ENCODE data around the gene PRSS2. TPM values are rescaled to one million over a fixed set of nuclear protein-coding genes. Genes with fewer than 3 reads are reported as not detected.

PRSS2 gene
- total and polyA plus RNA-seq, 2 donors (not counting 3 experiments of a cell fraction or from before 2014, with no cell fraction given): 0.25 TPM; not detected in 1

- POLR2A ChIA-PET: no interaction called here
- Histone ChIP-seq H2AFZ (ENCODE audit: low read depth, low read length) (no peak overlapping the region), H3K79me2 (ENCODE audit: control insufficient read depth, insufficient read depth, low read length) (no peaks in the 10 kb centered on the region), H3K27ac (ENCODE audit: insufficient read depth, low read depth, low read length) (no peak overlapping the region), H3K9me3 (replicated peaks; ENCODE audit: control insufficient read depth, insufficient read depth, low read length) (no peaks in the 10 kb centered on the region), H3K4me2 (ENCODE audit: insufficient read depth, low read length) (no peak overlapping the region), H3K36me3 (ENCODE audit: control insufficient read depth in 2 of 2, extremely low read depth in 1 of 2, insufficient read depth in 2 of 2, low read length in 2 of 2) (no peaks in the 10 kb centered on the region), H3K9me1 (replicated peaks; ENCODE audit: control insufficient read depth, extremely low read depth, insufficient read depth, low read length) (no peaks in the 10 kb centered on the region), H3K9ac (replicated peaks; ENCODE audit: extremely low read depth, insufficient read depth, low read length) (no peak overlapping the region), H3K4me3 (replicated peaks in 1 of 3; ENCODE audit: insufficient read depth in 1 of 3, low read depth in 1 of 3, low read length in 3 of 3) (no peak overlapping the region), H3K27me3 (ENCODE audit: control insufficient read depth in 2 of 2, insufficient read depth in 2 of 2, low read length in 2 of 2) (peaks cover 8 to 20% of the 10 kb centered on the region in 2 experiments), H4K20me1 (replicated peaks; ENCODE audit: control insufficient read depth, extremely low read depth, insufficient read depth, low read length) (no peaks in the 10 kb centered on the region), H3K4me1 (ENCODE audit: control insufficient read depth, extremely low read depth, insufficient read depth, low read length) (no peaks in the 10 kb centered on the region)
- CTCF ChIA-PET: interaction anchor here (1.0 to 2.4 kb wide), 5 partner anchors 19 to 237 kb away, joined by 3 to 15 read pairs (median 3); no protein-coding TSS in a partner anchor
- intact Hi-C loops (cut with micrococcal nuclease): no loop called here
- dilution Hi-C loops (cut with MboI; ENCODE audit: extremely low pct_ligation_motif_present, low sequenced_read_pairs): no loop called here
- no peak for DNase-seq (ENCODE audit: low read depth, low spot score)
- no TSS peak for BruUV-seq (replicated peaks)
- no peak for TF ChIP-seq FOS (IDR thresholded peaks at IDR 0.05; ENCODE audit: borderline replicate concordance, insufficient read depth, low read length)
- TF ChIP-seq POLR2AphosphoS5 (IDR thresholded peaks at IDR 0.05; ENCODE audit: insufficient read depth, low read depth, low read length): no peak
- no peak for TF ChIP-seq EZH2 (IDR thresholded peaks at IDR 0.05; ENCODE audit: borderline replicate concordance, low read depth, low read length, severe bottlenecking)
- no peak for TF ChIP-seq GATA2 (IDR thresholded peaks at IDR 0.05; ENCODE audit: insufficient read depth, insufficient read length, low read depth, low read length)
- no peak for TF ChIP-seq MYC (IDR thresholded peaks at IDR 0.05; ENCODE audit: low read depth, low read length)
- no peak for TF ChIP-seq MAX (IDR thresholded peaks at IDR 0.05; ENCODE audit: insufficient read depth, insufficient read length)
- no peak for TF ChIP-seq POLR2A (IDR thresholded peaks at IDR 0.05; ENCODE audit: low read depth, low read length)
- no peak for TF ChIP-seq CTCF (IDR thresholded peaks at IDR 0.05; ENCODE audit: extremely low read depth in 1 of 2, insufficient read depth in 1 of 2, low read depth in 1 of 2, low read length in 2 of 2)
- TF ChIP-seq JUN (IDR thresholded peaks at IDR 0.05; ENCODE audit: borderline replicate concordance, insufficient read depth, insufficient read length, low read depth): no peak
- FAIRE-seq: no peak
Measured at GRCh38 chr7:142733271-142733670, 37.5 kb upstream of the PRSS2 start.
